Measurements from ENCODE around the gene SLC26A11. TPM values are rescaled to one million over a fixed set of nuclear protein-coding genes. Genes with fewer than 3 reads are reported as not detected.

Gene SLC26A11
- total and polyA plus RNA-seq, 2 of the 13 experiments (the other 11 are each of a cell fraction or from before 2014, with no cell fraction given), result 8.7 to 13.2 TPM

- TF ChIP-seq NR0B2 (CRISPR knock-in tag; IDR thresholded peaks at IDR 0.05) (peak; percentile 75; the same call in 1 of the 2 replicates), KDM5B (CRISPR knock-in tag; IDR thresholded peaks at IDR 0.05; ENCODE audit: borderline replicate concordance) (peak; percentile 56; the same call in 1 of the 2 replicates), ZNF687 (CRISPR knock-in tag; IDR thresholded peaks at IDR 0.05) (peak; percentile 74), ZNF775 (CRISPR knock-in tag; IDR thresholded peaks at IDR 0.05; ENCODE audit: borderline replicate concordance) (no peak), FOXA3 (CRISPR knock-in tag; IDR thresholded peaks at IDR 0.05) (peak; percentile 22; the same call in 1 of the 2 replicates), ZNF33A (CRISPR knock-in tag; IDR thresholded peaks at IDR 0.05; ENCODE audit: borderline replicate concordance) (no peak), RAD51 (IDR thresholded peaks at IDR 0.05; ENCODE audit: borderline replicate concordance) (no peak), ZKSCAN8 (CRISPR knock-in tag; IDR thresholded peaks at IDR 0.05; ENCODE audit: borderline replicate concordance) (no peak), BRF2 (CRISPR knock-in tag; IDR thresholded peaks at IDR 0.05) (0 out of 2 replicates have a peak, but pooled peaks have one; percentile 72), ZNF672 (CRISPR knock-in tag; IDR thresholded peaks at IDR 0.05) (no peak), ZFP82 (CRISPR knock-in tag; IDR thresholded peaks at IDR 0.05; ENCODE audit: borderline replicate concordance) (peak; percentile 81; the same call in 1 of the 2 replicates), ELF3 (CRISPR knock-in tag; IDR thresholded peaks at IDR 0.05) (0 out of 2 replicates have a peak, but pooled peaks have one; percentile 20), ZBTB34 (CRISPR knock-in tag; IDR thresholded peaks at IDR 0.05) (no peak), FOXJ3 (CRISPR knock-in tag; IDR thresholded peaks at IDR 0.05; ENCODE audit: borderline replicate concordance) (no peak), RNF219 (CRISPR knock-in tag; IDR thresholded peaks at IDR 0.05) (no peak; the same call in 1 of the 2 replicates), ETS1 (CRISPR knock-in tag; IDR thresholded peaks at IDR 0.05) (0 out of 2 replicates have a peak, but pooled peaks have one; percentile 50), BRD4 (CRISPR knock-in tag; IDR thresholded peaks at IDR 0.05) (no peak), PHB2 (IDR thresholded peaks at IDR 0.05; ENCODE audit: partially characterized antibody) (no peak), ZNF564 (CRISPR knock-in tag; IDR thresholded peaks at IDR 0.05) (peak; percentile 50; the same call in 1 of the 2 replicates)
These were observed 39.9 kb downstream of the SLC26A11 start (continued) for GRCh38 chr17:80260069-80260535.

Measured in HepG2 (cell line).